ENCODE results near the gene TACR2. TPM values are rescaled to one million over a fixed set of nuclear protein-coding genes. Genes with fewer than 3 reads are reported as not detected.

The TACR2 gene
- polyA plus RNA-seq, 1 donor from 2014 or later, result 0.16 TPM

GRCh38 chr10:69385454-69386350 lies 31.0 kb downstream of the TACR2 start:
- Mint-ChIP-seq H3K4me3 (no peak overlapping the region), H3K27ac (peak overlapping the region in 1 of 3 donors; percentile 47), H3K9me3 (peaks cover 0 to 4% (median 0%) of the 10 kb centered on the region in 3 donors), H3K27me3 (no peaks in the 10 kb centered on the region), H3K36me3 (peaks cover 12% of the 10 kb centered on the region), H3K4me1 (peaks cover 6 to 10% (median 6%) of the 10 kb centered on the region in 3 donors)

- H3K9me3 Mint-ChIP-seq, result peaks cover 0 to 4% (median 0%) of the 10 kb centered on the region in 3 donors
- H3K36me3 Mint-ChIP-seq, result peaks cover 12% of the 10 kb centered on the region
- no peak overlapping the region for H3K4me3 Mint-ChIP-seq
- no peaks in the 10 kb centered on the region for H3K27me3 Mint-ChIP-seq
- no peak overlapping the region for H3K27ac Mint-ChIP-seq
- peaks cover 0 to 4% (median 0%) of the 10 kb centered on the region in 3 donors for H3K4me1 Mint-ChIP-seq
Measured at GRCh38 chr10:69384320-69384719, 32.4 kb downstream of the TACR2 start.

- H3K27me3 Mint-ChIP-seq, result no peaks in the 10 kb centered on the region
- H3K27ac Mint-ChIP-seq, result no peak overlapping the region
- H3K36me3 Mint-ChIP-seq, result peaks cover 11% of the 10 kb centered on the region
- no peak overlapping the region for H3K4me3 Mint-ChIP-seq
- peaks cover 0 to 3% (median 0%) of the 10 kb centered on the region in 3 donors for H3K9me3 Mint-ChIP-seq
- peaks cover 0 to 5% (median 3%) of the 10 kb centered on the region in 3 donors for H3K4me1 Mint-ChIP-seq
Measured at GRCh38 chr10:69383558-69383957, 33.2 kb downstream of the TACR2 start.

- Mint-ChIP-seq H3K27ac (peak overlapping the region in 1 of 3 donors; percentile 84), H3K4me1 (peaks cover 8 to 14% (median 9%) of the 10 kb centered on the region in 3 donors), H3K4me3 (no peak overlapping the region), H3K36me3 (peaks cover 7% of the 10 kb centered on the region), H3K27me3 (no peaks in the 10 kb centered on the region), H3K9me3 (no peaks in the 10 kb centered on the region)
Measured at GRCh38 chr10:69382382-69383117, 34.2 kb downstream of the TACR2 start.

- H3K4me3 Mint-ChIP-seq, result no peak overlapping the region
- H3K36me3 Mint-ChIP-seq, result peaks cover 4% of the 10 kb centered on the region
- H3K27ac Mint-ChIP-seq, result no peak overlapping the region
- H3K9me3 Mint-ChIP-seq, result no peaks in the 10 kb centered on the region
- peaks cover 13 to 14% (median 13%) of the 10 kb centered on the region in 3 donors for H3K4me1 Mint-ChIP-seq
- H3K27me3 Mint-ChIP-seq, result no peaks in the 10 kb centered on the region
Measured at GRCh38 chr10:69379800-69380199, 36.9 kb downstream of the TACR2 start.

GRCh38 chr10:69377933-69378332 lies 38.8 kb downstream of the TACR2 start:
- H3K4me1 Mint-ChIP-seq, result peaks cover 13 to 14% (median 13%) of the 10 kb centered on the region in 3 donors
- no peaks in the 10 kb centered on the region for H3K9me3 Mint-ChIP-seq
- H3K4me3 Mint-ChIP-seq, result peak overlapping the region in 2 of 4 donors; percentile 52 to 85
- H3K36me3 Mint-ChIP-seq, result peaks cover 2% of the 10 kb centered on the region
- H3K27ac Mint-ChIP-seq, result peak overlapping the region; percentile 15 to 92 (median 78)
- no peaks in the 10 kb centered on the region for H3K27me3 Mint-ChIP-seq

GRCh38 chr10:69377191-69377590 lies 39.5 kb downstream of the TACR2 start:
- Mint-ChIP-seq H3K36me3 (peaks cover 2% of the 10 kb centered on the region), H3K9me3 (no peaks in the 10 kb centered on the region), H3K27me3 (no peaks in the 10 kb centered on the region), H3K4me1 (peaks cover 13 to 14% (median 14%) of the 10 kb centered on the region in 3 donors), H3K4me3 (peak overlapping the region in 1 of 4 donors; percentile 52), H3K27ac (peak overlapping the region in 2 of 3 donors; percentile 23 to 92)

- Mint-ChIP-seq H3K36me3 (peaks cover 2% of the 10 kb centered on the region), H3K4me1 (peaks cover 13 to 14% (median 14%) of the 10 kb centered on the region in 3 donors), H3K9me3 (no peaks in the 10 kb centered on the region), H3K4me3 (no peak overlapping the region), H3K27ac (peak overlapping the region in 1 of 3 donors; percentile 23), H3K27me3 (no peaks in the 10 kb centered on the region)
Measured at GRCh38 chr10:69376662-69377061, 40.1 kb downstream of the TACR2 start.

GRCh38 chr10:69375307-69376151 lies 41.2 kb downstream of the TACR2 start:
- Mint-ChIP-seq H3K36me3 (peaks cover 2% of the 10 kb centered on the region), H3K27ac (no peak overlapping the region), H3K4me3 (no peak overlapping the region), H3K27me3 (no peaks in the 10 kb centered on the region), H3K4me1 (peaks cover 13 to 14% (median 14%) of the 10 kb centered on the region in 3 donors), H3K9me3 (no peaks in the 10 kb centered on the region)

GRCh38 chr10:69374931-69375306 lies 41.8 kb downstream of the TACR2 start:
- Mint-ChIP-seq H3K27ac (peak overlapping the region in 1 of 3 donors; percentile 43), H3K4me1 (peaks cover 13 to 14% (median 14%) of the 10 kb centered on the region in 3 donors), H3K36me3 (peaks cover 2% of the 10 kb centered on the region), H3K9me3 (no peaks in the 10 kb centered on the region), H3K27me3 (no peaks in the 10 kb centered on the region), H3K4me3 (no peak overlapping the region)

- H3K27me3 Mint-ChIP-seq, result no peaks in the 10 kb centered on the region
- H3K9me3 Mint-ChIP-seq, result no peaks in the 10 kb centered on the region
- H3K4me3 Mint-ChIP-seq, result no peak overlapping the region
- H3K27ac Mint-ChIP-seq, result peak overlapping the region in 2 of 3 donors; percentile 33 to 62
- peaks cover 4% of the 10 kb centered on the region for H3K36me3 Mint-ChIP-seq
- H3K4me1 Mint-ChIP-seq, result peaks cover 13 to 14% (median 14%) of the 10 kb centered on the region in 3 donors
Measured at GRCh38 chr10:69374242-69374641, 42.5 kb downstream of the TACR2 start.

GRCh38 chr10:69372126-69372980 lies 44.4 kb downstream of the TACR2 start:
- no peak overlapping the region for H3K27ac Mint-ChIP-seq
- H3K4me1 Mint-ChIP-seq, result peaks cover 0 to 5% (median 2%) of the 10 kb centered on the region in 3 donors
- no peaks in the 10 kb centered on the region for H3K27me3 Mint-ChIP-seq
- no peaks in the 10 kb centered on the region for H3K9me3 Mint-ChIP-seq
- H3K36me3 Mint-ChIP-seq, result peaks cover 4% of the 10 kb centered on the region
- no peak overlapping the region for H3K4me3 Mint-ChIP-seq

- H3K36me3 Mint-ChIP-seq, result peaks cover 11% of the 10 kb centered on the region
- no peaks in the 10 kb centered on the region for H3K27me3 Mint-ChIP-seq
- no peaks in the 10 kb centered on the region for H3K9me3 Mint-ChIP-seq
- H3K4me3 Mint-ChIP-seq, result no peak overlapping the region
- H3K4me1 Mint-ChIP-seq, result peaks cover 0 to 3% (median under 1%) of the 10 kb centered on the region in 3 donors
- H3K27ac Mint-ChIP-seq, result no peak overlapping the region
Measured at GRCh38 chr10:69367469-69367868, 49.2 kb downstream of the TACR2 start.

- Mint-ChIP-seq H3K9me3 (no peaks in the 10 kb centered on the region), H3K4me3 (no peak overlapping the region), H3K4me1 (peaks cover 0 to 3% (median 0%) of the 10 kb centered on the region in 3 donors), H3K27ac (no peak overlapping the region), H3K36me3 (peaks cover 11% of the 10 kb centered on the region), H3K27me3 (no peaks in the 10 kb centered on the region)
Measured at GRCh38 chr10:69366738-69367137, 50.0 kb downstream of the TACR2 start.
